Right renal cortex interstitium (tissue), 3 donors: ENCODE results near the gene MYO3B. TPM values are rescaled to one million over a fixed set of nuclear protein-coding genes. Genes with fewer than 3 reads are reported as not detected.

ENCODE experiments used
- DNase-seq, 3 donors: peaks; one replicate each; pipeline ENCODE4 v3.0.0-alpha.2; 2013; ENCODE audit warnings: low read depth in 3 of 3, low spot score in 2 of 3
- polyA plus RNA-seq, 3 donors: library from polyadenylated mRNA; unstranded; fragments of 120-200 nt; gene quantifications; one replicate each; pipeline ENCODE4 v1.2.1, GENCODE V29; 2013; ENCODE audit not compliant: insufficient read length in 3 of 3

MYO3B gene
- polyA plus RNA-seq, 3 donors: 7.6 to 9.8 (median 9.0) TPM

- no peak for DNase-seq
Observed at GRCh38 chr2:170161516-170162270, 16.3 kb upstream of the MYO3B start.

- DNase-seq: no peak
Observed at GRCh38 chr2:170162271-170162632, 15.7 kb upstream of the MYO3B start.

GRCh38 chr2:170163411-170164065 lies 14.4 kb upstream of the MYO3B start:
- no peak for DNase-seq

DNA sequence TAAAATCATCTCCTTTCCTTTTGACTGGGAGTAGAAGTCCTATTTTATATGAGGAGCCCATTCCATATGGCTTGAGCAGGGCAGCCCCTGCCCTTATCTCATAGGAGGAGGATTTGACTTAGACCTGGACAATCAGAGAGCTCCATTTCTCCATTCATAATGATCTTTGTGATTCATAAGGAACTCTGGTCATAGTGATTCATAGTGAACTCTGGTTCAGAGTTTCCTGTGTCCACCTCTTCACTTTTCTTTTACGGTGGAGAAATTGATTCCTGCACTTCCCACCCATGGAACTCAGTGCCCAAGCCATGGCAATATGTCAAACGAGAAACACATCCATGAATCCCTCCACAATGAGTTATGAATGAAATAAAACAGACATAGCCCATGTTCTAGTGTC lies 12.8 kb upstream of the MYO3B start:
- DNase-seq: no peak

DNA sequence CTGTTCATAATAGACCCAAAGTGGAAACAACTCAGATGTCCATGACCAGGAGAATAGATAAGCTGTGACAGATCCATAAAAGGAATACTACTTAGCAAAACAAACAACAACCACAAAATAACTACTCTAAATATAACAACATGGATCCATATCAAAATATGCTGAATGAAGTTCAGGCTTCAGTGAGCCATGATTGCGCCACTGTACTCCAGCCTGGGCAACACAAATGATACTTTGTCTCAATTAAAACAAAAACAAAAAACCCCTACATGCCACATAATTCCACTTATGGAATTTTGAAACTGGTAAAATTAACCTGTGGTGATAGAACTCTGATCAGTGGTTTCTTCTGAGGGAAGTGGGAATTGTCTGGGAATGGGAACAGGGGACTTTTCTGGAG lies 11.2 kb upstream of the MYO3B start:
- no peak for DNase-seq

- DNase-seq: peak; percentile 31 to 68 (median 52)
Observed at GRCh38 chr2:170170281-170171040, 7.5 kb upstream of the MYO3B start.

GRCh38 chr2:170176212-170176611 lies 1.7 kb upstream of the MYO3B start:
- no peak for DNase-seq

GRCh38 chr2:170180031-170180566 lies 2.2 kb downstream of the MYO3B start:
- no peak for DNase-seq

- no peak for DNase-seq
Observed at GRCh38 chr2:170181602-170182001, 3.7 kb downstream of the MYO3B start.

GRCh38 chr2:170185319-170185718 lies 7.4 kb downstream of the MYO3B start:
- DNase-seq: no peak

DNA sequence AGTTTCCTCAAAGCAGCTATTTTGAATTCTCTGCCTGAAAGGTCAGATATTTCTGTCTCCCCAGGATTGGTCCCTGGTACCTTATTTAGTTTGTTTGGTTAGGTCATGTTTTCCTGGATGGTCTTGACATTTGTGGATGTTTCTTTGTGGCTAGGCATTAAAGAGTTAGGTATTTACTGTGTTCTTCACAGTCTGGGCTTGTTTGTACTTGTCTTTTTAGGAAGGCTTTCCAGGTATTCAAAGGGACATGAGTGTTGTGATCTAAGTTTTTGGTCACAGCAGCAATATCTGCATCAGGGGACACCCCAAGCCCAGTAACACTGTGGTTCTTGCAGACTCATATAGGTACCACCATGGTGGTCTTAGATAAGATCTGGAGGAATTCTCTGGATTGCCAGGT lies 11.8 kb downstream of the MYO3B start:
- no peak for DNase-seq

GRCh38 chr2:170190172-170190571 lies 12.2 kb downstream of the MYO3B start:
- no peak for DNase-seq

DNA sequence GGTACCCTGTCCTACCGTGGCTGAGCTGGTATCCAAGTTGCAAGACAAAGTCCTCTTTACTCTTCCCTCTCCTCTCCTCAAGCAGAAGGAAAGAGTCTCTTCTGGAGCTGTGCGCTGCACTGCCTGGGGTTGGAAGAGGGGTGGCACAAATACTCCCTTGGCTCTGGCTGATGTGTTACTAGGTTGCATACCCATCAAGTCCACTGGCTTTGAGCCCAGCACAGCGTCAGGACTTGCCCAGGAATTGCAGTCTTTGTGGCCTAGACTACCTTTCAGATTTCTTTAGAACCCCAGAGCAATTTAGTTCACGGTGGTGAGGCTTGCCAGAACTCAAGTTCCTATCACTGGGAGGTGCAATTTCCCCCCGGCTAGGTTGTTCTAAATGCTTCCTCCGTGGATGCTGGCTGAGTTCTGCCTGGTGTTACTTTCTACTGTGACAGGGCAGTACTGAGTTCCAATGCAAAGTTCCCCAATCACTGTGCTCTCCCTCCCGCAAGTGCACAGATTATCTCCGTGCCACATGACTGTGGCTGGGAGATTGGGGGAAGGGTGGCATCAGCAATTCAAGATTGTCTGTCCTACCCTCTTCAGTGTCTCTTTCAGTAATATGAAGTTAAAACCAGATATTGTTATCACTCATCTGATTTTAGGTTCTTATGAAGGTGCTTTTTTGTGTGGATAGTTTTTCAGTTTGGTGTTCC lies 13.4 kb downstream of the MYO3B start:
- no peak for DNase-seq

DNA sequence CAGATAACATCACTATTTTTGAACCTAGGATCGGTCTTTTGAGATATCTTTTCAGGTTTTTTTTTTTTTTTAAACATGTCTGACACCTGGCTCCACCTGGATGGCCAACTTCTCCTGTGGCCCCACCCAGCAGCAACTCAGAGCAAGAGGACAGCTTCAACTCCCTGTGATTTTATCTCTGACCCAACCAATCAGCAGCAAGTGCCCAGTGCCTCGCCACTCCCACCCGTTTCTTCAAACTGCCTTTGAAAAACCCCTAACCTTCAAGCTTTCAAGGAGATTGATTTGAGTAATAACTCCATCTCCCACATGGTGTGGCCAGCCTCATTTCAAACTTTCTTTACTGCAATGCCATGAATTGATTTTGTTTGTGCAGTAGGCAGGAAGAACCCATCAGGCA lies 19.0 kb downstream of the MYO3B start:
- no peak for DNase-seq

DNA sequence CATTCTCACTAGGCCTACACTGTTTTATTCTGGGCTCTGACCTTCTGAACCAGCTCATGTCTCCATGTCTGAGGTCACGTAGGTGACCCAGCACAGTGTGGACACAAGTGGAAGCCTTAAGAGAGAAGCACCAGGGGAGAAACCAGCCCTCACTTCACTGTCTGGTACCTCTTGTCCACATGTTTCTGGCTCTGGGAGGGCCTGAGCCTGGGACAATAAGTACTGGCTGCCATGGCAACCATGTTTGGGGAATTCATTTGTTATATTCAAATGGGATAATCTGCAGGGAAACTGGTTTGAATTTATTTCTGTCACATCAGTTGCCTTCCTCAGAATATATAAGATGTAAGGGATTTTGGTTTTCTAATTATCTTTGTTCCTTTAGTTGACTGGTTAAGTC lies 23.3 kb downstream of the MYO3B start:
- no peak for DNase-seq

GRCh38 chr2:170201734-170202393 lies 23.9 kb downstream of the MYO3B start:
- no peak for DNase-seq

- DNase-seq: no peak
Observed at GRCh38 chr2:170202437-170202836, 24.5 kb downstream of the MYO3B start.

GRCh38 chr2:170204298-170204951 lies 26.5 kb downstream of the MYO3B start:
- DNase-seq: no peak

DNA sequence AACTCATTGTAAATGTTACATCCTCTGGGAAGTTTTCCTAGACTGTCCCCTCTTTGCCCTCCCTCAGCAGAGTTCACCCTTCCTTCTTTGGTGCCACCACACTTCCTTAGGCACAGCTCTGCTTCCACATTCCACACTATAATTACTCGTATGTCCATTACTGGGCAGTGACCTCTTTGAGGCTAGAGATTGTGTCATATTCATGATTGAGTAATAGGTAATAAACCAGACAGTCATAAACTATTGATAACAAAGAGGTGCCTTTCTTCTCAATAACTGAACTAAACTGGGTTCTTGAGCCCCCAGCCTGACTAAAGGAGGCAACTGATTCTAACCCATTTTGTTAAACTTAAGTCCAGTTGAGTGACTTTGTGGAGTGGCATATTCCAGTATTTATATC lies 28.3 kb downstream of the MYO3B start:
- DNase-seq: no peak
